ENCODE data around the gene PASK.

PASK gene

DNA sequence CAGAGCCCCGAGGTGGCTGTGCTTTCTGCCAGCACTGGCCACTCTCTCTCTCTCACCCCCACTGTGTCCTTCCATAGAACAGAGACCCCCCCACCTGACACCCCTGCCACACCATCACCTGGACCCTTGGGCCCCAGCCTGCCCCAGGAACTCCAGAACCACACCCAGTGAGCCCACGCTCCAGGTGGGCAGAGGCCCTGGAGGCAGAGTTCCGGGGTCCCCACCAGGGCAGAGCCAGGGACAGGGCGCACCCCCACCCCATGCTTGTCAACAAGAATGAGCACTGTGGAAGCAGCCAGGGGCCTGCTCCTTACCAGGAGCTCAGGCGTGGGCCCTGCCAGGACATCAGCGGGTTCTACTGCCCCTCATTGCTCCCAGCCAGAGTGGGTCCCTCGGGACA is 14.6 kb downstream of the PASK start:
- H3K4me3 ChIP-seq (ENCODE audit: low read length): no peak overlapping the region
- no peak for DNase-seq (ENCODE audit: low read depth)
- TF ChIP-seq, protein P1, sequence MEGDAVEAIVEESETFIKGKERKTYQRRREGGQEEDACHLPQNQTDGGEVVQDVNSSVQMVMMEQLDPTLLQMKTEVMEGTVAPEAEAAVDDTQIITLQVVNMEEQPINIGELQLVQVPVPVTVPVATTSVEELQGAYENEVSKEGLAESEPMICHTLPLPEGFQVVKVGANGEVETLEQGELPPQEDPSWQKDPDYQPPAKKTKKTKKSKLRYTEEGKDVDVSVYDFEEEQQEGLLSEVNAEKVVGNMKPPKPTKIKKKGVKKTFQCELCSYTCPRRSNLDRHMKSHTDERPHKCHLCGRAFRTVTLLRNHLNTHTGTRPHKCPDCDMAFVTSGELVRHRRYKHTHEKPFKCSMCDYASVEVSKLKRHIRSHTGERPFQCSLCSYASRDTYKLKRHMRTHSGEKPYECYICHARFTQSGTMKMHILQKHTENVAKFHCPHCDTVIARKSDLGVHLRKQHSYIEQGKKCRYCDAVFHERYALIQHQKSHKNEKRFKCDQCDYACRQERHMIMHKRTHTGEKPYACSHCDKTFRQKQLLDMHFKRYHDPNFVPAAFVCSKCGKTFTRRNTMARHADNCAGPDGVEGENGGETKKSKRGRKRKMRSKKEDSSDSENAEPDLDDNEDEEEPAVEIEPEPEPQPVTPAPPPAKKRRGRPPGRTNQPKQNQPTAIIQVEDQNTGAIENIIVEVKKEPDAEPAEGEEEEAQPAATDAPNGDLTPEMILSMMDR (conservative IDR thresholded peaks at IDR 0.05; ENCODE audit: low read length): no peak

DNA sequence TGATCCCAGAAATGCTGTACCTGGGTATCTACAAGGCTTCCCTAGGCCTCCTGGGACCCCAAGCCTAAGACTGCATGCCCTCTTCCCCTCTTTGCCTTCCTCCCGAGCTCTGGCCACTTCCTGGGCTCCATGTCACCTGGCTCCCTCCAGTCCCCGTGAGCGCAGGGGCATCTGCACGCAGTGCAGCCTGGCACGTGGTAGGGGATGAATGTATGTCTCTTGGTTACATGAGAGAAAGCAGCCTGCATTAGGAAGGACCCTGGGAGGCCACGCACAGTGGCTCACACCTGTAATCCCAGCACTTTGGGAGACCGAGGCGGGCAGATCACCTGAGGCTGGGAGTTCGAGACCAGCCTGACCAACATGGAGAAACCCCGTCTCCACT is 15.8 kb downstream of the PASK start:
- no peak for DNase-seq (ENCODE audit: low read depth)
- no peak overlapping the region for H3K4me3 ChIP-seq (ENCODE audit: low read length)
- TF ChIP-seq, protein P1 (conservative IDR thresholded peaks at IDR 0.05; ENCODE audit: low read length): no peak

DNA sequence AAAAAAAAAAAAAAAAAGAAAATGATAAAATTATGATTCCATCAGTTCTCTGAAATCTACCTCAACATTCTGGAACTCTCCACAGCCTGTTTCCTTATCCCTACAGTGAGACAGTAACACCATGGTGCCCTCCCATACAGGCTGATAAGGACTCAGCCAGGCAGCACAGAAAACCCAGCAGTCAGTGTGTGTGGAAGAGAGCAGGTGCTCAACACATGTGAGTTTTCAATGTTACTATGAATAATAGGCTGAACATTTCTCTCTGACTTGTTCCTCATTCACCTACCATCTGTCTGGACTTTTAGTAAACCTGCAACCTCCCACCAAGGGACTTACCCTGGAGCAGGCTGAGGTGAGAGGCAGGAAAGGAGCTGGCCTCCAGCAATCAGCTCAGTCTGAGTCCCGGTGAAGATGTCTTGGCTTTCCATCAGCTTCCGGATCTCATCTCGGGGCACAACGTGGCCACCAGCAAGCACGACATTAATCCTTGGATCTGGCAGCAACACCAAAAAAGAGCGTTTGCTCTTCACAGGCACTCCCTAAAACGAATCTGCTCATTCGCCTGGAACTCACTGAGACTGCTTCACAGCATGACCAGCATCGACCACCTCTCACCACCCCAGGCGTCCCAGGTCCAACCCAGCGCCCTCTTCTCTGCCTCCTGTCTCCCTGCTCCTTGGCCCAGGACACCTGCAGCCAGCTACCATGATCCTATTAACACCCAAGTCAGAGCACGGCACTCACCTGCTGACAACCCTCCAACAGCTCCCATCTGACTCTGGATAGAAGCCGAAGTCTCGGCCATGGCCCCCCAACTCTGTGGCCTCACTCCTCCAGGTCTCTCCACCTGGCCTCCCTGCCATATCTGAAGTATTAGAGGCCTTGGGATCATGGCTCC is 16.5 kb downstream of the PASK start:
- H3K4me3 ChIP-seq (ENCODE audit: low read length): no peak overlapping the region
- DNase-seq (ENCODE audit: low read depth): no peak
- TF ChIP-seq, protein P1 (conservative IDR thresholded peaks at IDR 0.05; ENCODE audit: low read length): no peak

DNA sequence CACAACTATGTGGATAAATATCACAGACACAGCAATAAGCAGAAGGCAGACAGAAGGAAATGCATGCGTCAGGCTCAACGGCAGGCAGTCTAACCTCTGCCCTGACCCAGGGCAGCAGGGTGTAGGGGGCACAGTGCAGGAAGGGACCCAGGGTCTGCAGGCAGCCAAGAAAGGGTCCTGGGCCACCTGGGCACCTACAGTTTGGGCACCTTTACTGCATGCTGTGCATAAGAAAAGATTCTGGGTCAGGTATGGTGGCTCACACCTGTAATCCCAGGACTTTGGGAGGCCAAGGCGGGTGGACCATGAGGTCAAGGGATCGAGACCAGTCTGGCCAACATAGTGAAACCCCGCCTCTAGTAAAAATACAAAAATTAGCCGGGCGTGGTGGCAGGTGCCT is 17.7 kb downstream of the PASK start:
- TF ChIP-seq, protein P1 (conservative IDR thresholded peaks at IDR 0.05; ENCODE audit: low read length): no peak
- H3K4me3 ChIP-seq (ENCODE audit: low read length): no peak overlapping the region
- no peak for DNase-seq (ENCODE audit: low read depth)

DNA sequence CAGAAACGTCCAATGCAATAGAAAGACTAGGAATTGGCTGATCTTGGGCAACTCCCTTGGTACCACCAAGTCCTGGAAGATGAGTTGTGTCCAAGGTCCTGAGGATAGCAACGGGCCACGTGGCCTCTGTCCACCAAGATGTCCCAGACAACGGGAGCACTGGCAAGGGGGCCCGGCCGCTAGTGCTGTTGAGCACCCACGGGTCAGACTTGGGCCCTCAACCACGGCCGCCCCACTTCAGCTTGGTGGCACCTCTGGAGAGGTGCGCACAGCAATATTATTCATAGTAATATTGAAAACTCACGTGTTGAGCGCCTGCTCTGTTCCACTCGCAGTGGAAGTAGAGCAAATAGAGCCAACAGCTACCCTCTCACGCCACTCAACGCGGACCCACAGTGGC is 19.0 kb downstream of the PASK start:
- no peak overlapping the region for H3K4me3 ChIP-seq (ENCODE audit: low read length)
- TF ChIP-seq, protein P1 (conservative IDR thresholded peaks at IDR 0.05; ENCODE audit: low read length): no peak
- no peak for DNase-seq (ENCODE audit: low read depth)

DNA sequence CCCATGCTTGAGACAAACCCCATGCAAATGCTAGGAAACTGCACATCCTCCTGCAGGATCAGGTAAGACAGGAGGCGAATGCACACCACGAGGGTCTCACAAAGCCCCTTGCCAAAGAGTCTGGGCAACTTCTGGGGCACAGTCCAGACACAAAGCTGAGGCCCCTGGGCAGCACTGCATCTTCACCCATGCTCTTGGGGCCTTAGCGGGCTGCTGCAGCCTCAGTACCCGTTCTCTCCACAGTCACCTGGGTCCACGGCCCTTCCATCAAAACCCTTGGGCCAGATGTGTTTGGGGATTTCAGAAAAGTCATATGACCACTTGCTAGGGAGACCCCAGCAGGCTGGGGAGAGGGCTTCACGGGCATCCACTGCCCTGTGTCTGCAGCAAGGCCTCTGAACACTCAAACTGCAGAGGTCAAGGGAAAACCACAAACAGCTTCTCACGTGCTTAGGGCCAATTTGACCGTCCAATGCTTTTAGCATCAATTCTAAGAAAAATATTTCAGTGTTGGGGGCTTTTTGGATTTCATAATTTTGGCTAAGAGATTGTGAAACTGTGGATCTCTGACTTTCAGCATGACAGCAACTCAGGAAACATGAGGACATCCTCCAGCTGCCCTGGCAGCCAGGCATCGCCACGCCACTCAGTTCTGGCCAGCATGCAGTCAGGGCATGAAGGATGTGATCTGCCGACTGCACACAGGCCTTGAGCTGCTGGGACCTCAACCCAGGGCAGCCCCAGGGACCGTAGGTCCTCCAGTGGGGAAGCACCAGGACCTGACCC is 20.0 kb downstream of the PASK start:
- no peak overlapping the region for H3K4me3 ChIP-seq (ENCODE audit: low read length)
- TF ChIP-seq, protein P1 (conservative IDR thresholded peaks at IDR 0.05; ENCODE audit: low read length): no peak
- DNase-seq (ENCODE audit: low read depth): no peak

Measured in AG10803 (cell line).